NCI-H1048 (cell line): ENCODE data around the gene MTHFD1L.

Experiments used
- DNase-seq: peaks from one replicate; lab custom pipeline; 2025; lab: John Stamatoyannopoulos, UW

The MTHFD1L gene

GRCh38 chr6:150866147-150866990 lies 867 bp downstream of the MTHFD1L start:
- peak; percentile 67 for DNase-seq

- no peak for DNase-seq
These were observed 1.5 kb downstream of the MTHFD1L start for GRCh38 chr6:150866991-150867501.

- no peak for DNase-seq
These were observed 3.3 kb downstream of the MTHFD1L start for GRCh38 chr6:150868759-150869158.

GRCh38 chr6:150874179-150874578 lies 8.7 kb downstream of the MTHFD1L start:
- DNase-seq = no peak

GRCh38 chr6:150875841-150876240 lies 10.3 kb downstream of the MTHFD1L start:
- no peak for DNase-seq

GRCh38 chr6:150876598-150876997 lies 11.1 kb downstream of the MTHFD1L start:
- no peak for DNase-seq

GRCh38 chr6:150877928-150878327 lies 12.4 kb downstream of the MTHFD1L start:
- DNase-seq = no peak

GRCh38 chr6:150878347-150879213 lies 13.1 kb downstream of the MTHFD1L start:
- DNase-seq = no peak

GRCh38 chr6:150880336-150880735 lies 14.8 kb downstream of the MTHFD1L start:
- DNase-seq = no peak

GRCh38 chr6:150881911-150882481 lies 16.5 kb downstream of the MTHFD1L start:
- no peak for DNase-seq

- no peak for DNase-seq
These were observed 18.0 kb downstream of the MTHFD1L start for GRCh38 chr6:150883521-150883920.

- DNase-seq = no peak
These were observed 20.7 kb downstream of the MTHFD1L start for GRCh38 chr6:150886155-150886554.

- DNase-seq = no peak
These were observed 22.6 kb downstream of the MTHFD1L start for GRCh38 chr6:150887978-150888563.

GRCh38 chr6:150890346-150890745 lies 24.8 kb downstream of the MTHFD1L start:
- DNase-seq = no peak

GRCh38 chr6:150891888-150892485 lies 26.5 kb downstream of the MTHFD1L start:
- DNase-seq = peak; percentile 56

GRCh38 chr6:150894191-150894744 lies 28.8 kb downstream of the MTHFD1L start:
- DNase-seq = peak; percentile 51

- no peak for DNase-seq
These were observed 29.5 kb downstream of the MTHFD1L start for GRCh38 chr6:150894935-150895552.

- no peak for DNase-seq
These were observed 30.6 kb downstream of the MTHFD1L start for GRCh38 chr6:150895928-150896632.

- DNase-seq = no peak
These were observed 32.0 kb downstream of the MTHFD1L start for GRCh38 chr6:150897400-150897943.
